Stimulated activated CD8-positive, alpha-beta memory T cell treated with anti-CD3 and anti-CD28 coated beads, Interleukin-12 subunit alpha, Interleukin-12 subunit beta, amount 100 ng/mL, for 24 hours (primary cell): ENCODE results near the gene SHISA4.
"Not testable (repeated sequence)": the region's sequence is repeated elsewhere in the genome, so short reads cannot be mapped to it uniquely, and the experiment has no call there.

Experiments used
- DNase-seq: peaks from one replicate; pipeline ENCODE4 v3.0.0-alpha.2; 2020; ENCODE audit errors: extremely low read depth

SHISA4 gene

GRCh38 chr1:201928266-201928665 lies 39.6 kb downstream of the SHISA4 start:
- no peak for DNase-seq

- no peak for DNase-seq
Observed at GRCh38 chr1:201930137-201930536, 41.4 kb downstream of the SHISA4 start.

- DNase-seq, result no peak
Observed at GRCh38 chr1:201930803-201931202, 42.1 kb downstream of the SHISA4 start.

- no peak for DNase-seq
Observed at GRCh38 chr1:201933840-201934430, 45.2 kb downstream of the SHISA4 start.

- DNase-seq, result no peak
Observed at GRCh38 chr1:201937624-201938213, 49.0 kb downstream of the SHISA4 start.

GRCh38 chr1:201938440-201939035 lies 49.8 kb downstream of the SHISA4 start:
- DNase-seq, result no peak

- DNase-seq, result no peak
Observed at GRCh38 chr1:201939148-201939547, 50.5 kb downstream of the SHISA4 start.

GRCh38 chr1:201939574-201939973 lies 50.9 kb downstream of the SHISA4 start:
- no peak for DNase-seq

GRCh38 chr1:201940316-201940715 lies 51.6 kb downstream of the SHISA4 start:
- not testable (repeated sequence) for DNase-seq

- DNase-seq, result no peak
Observed at GRCh38 chr1:201941420-201942128, 52.9 kb downstream of the SHISA4 start.

GRCh38 chr1:201942129-201942495 lies 53.4 kb downstream of the SHISA4 start:
- no peak for DNase-seq
